Naive thymus-derived CD8-positive, alpha-beta T cell (primary cell): ENCODE measurements around the gene ASTN2. TPM values are rescaled to one million over a fixed set of nuclear protein-coding genes. Genes with fewer than 3 reads are reported as not detected.
"Not testable (repeated sequence)": the region's sequence is repeated elsewhere in the genome, so short reads cannot be mapped to it uniquely, and the experiment has no call there.

ENCODE experiments used
- ATAC-seq, 2 donors: fragments of 150-1000 bp; cut with Tn5 transposase in 1 of 2; sonication (Bioruptor Pico), chemical (Tn5 transposase) in 1 of 2; 1 replicate in 1 of 2; 2 replicates in 1 of 2; pipeline ENCODE4 v1.10.0; 2021; ENCODE audit warnings: mild to moderate bottlenecking in 2 of 2, moderate library complexity in 2 of 2
- POLR2A ChIA-PET: fragments of 350-600 bp; sonication (Branson Sonifier 250); formaldehyde crosslinking; loops from one replicate; lab custom pipeline; 2021; ENCODE audit warnings: antibody characterized with exemption; lab: Charles Lee
- DNase-seq, 10 donors: peaks; one replicate each; pipeline versions ENCODE4 v3.0.0 to v3.0.0-alpha.2; 2020 to 2022
- H3K27ac Mint-ChIP-seq, 10 donors: one replicate each; pipeline ENCODE4 v1.8.0; 2020 to 2022; ENCODE audit warnings: mild to moderate bottlenecking in 10 of 10, mixed read lengths in 10 of 10, moderate library complexity in 4 of 10, inconsistent platforms in 1 of 10
- H3K27me3 Mint-ChIP-seq, 5 donors: one replicate each; pipeline ENCODE4 v1.8.0; 2021 to 2022; ENCODE audit warnings: mixed read lengths in 5 of 5
- H3K36me3 Mint-ChIP-seq, 3 donors: one replicate each; pipeline ENCODE4 v1.8.0; 2020 to 2022; ENCODE audit warnings: mixed read lengths in 3 of 3, mild to moderate bottlenecking in 2 of 3, inconsistent platforms in 1 of 3
- H3K4me1 Mint-ChIP-seq, 4 donors: one replicate each; pipeline ENCODE4 v1.8.0; 2021 to 2022; ENCODE audit warnings: mixed read lengths in 4 of 4
- H3K4me3 Mint-ChIP-seq, 10 donors: one replicate each; pipeline ENCODE4 v1.8.0; 2020 to 2022; ENCODE audit warnings: mild to moderate bottlenecking in 10 of 10, mixed read lengths in 10 of 10, moderate library complexity in 6 of 10, inconsistent platforms in 1 of 10
- H3K9me3 Mint-ChIP-seq, 9 donors: one replicate each; pipeline ENCODE4 v1.8.0; 2020 to 2022; ENCODE audit warnings: mixed read lengths in 9 of 9, mild to moderate bottlenecking in 3 of 9, inconsistent platforms in 1 of 9, moderate library complexity in 1 of 9
- polyA plus RNA-seq, 3 donors: library from polyadenylated mRNA; unstranded; fragments of 300-500 nt; fragmentation: Illumina TruSeq; gene quantifications; one replicate each; pipeline ENCODE4 v1.2.3, GENCODE V29; 2021
- total RNA-seq, 8 experiments: library from RNA in 2 of 8; stranded (reverse) in 2 of 8; gene quantifications; one replicate each; pipeline ENCODE4 v1.2.3 and lab custom pipeline; 2021 to 2026

ASTN2 gene
- total and polyA plus RNA-seq, 5 experiments from 2014 or later: 1.2 to 3.8 (median 3.2) TPM

- Mint-ChIP-seq H3K27ac (no peak overlapping the region), H3K4me1 (no peaks in the 10 kb centered on the region), H3K27me3 (no peaks in the 10 kb centered on the region), H3K4me3 (no peak overlapping the region), H3K36me3 (peaks cover 0 to 37% (median 23%) of the 10 kb centered on the region in 3 donors), H3K9me3 (peaks cover 10 to 32% (median 24%) of the 10 kb centered on the region in 9 donors)
- DNase-seq (no peak), ATAC-seq (no peak)
- POLR2A ChIA-PET: no interaction called here
These were observed 958.3 kb downstream of the ASTN2 start for GRCh38 chr9:116456490-116457088.

DNA sequence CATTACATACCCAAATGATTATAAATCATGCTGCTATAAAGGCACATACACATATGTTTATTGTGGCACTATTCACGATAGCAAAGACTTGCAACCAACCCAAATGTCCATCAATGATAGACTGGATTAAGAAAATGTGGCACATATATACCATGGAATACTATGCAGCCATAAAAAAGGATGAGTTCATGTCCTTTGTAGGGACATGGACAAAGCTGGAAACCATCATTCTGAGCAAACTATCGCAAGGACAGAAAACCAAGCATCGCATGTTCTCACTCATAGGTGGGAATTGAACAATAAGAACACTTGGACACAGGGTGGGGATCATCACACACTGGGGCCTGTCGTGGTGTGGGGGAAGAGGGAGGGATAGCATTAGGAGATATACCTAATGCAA is 960.3 kb downstream of the ASTN2 start:
- H3K27me3 Mint-ChIP-seq, H3K4me1 Mint-ChIP-seq, H3K27ac Mint-ChIP-seq, H3K4me3 Mint-ChIP-seq, ATAC-seq, DNase-seq, POLR2A ChIA-PET: not testable (repeated sequence)
- Mint-ChIP-seq H3K36me3 (peaks cover 0 to 37% (median 23%) of the 10 kb centered on the region in 3 donors), H3K9me3 (peaks cover 10 to 32% (median 22%) of the 10 kb centered on the region in 9 donors)

GRCh38 chr9:116453785-116454184 is 961.1 kb downstream of the ASTN2 start:
- DNase-seq: no peak
- H3K4me1 Mint-ChIP-seq: no peaks in the 10 kb centered on the region
- no peak for ATAC-seq
- POLR2A ChIA-PET: no interaction called here
- no peak overlapping the region for H3K4me3 Mint-ChIP-seq
- no peak overlapping the region for H3K27ac Mint-ChIP-seq
- H3K36me3 Mint-ChIP-seq: peaks cover 0 to 38% (median 23%) of the 10 kb centered on the region in 3 donors
- peaks cover 10 to 32% (median 22%) of the 10 kb centered on the region in 9 donors for H3K9me3 Mint-ChIP-seq
- no peaks in the 10 kb centered on the region for H3K27me3 Mint-ChIP-seq

DNA sequence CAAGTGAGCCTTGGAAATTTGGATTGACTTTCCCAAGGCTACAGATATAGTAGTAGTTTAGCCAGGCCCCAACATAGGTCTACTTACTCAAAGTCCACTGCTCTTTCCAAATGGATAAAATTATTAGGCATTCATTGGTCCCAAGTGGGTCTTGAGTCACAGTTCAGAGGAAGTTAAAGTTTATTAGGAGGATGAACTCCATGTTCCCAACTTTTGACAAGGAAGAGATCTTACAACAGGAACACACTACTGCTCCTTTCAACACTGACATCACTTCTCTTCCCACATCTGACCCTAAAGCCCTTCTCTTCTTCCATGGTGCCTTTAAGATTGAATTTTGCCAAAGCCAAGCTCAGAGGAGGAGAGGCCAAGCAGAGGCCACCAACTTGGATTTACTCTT is 962.2 kb downstream of the ASTN2 start:
- no peak for DNase-seq
- Mint-ChIP-seq H3K4me3 (no peak overlapping the region), H3K36me3 (peaks cover 0 to 34% (median 18%) of the 10 kb centered on the region in 3 donors), H3K27ac (no peak overlapping the region), H3K27me3 (no peaks in the 10 kb centered on the region), H3K9me3 (peaks cover 8 to 26% (median 17%) of the 10 kb centered on the region in 9 donors), H3K4me1 (no peaks in the 10 kb centered on the region)
- ATAC-seq: no peak
- POLR2A ChIA-PET: no interaction called here

DNA sequence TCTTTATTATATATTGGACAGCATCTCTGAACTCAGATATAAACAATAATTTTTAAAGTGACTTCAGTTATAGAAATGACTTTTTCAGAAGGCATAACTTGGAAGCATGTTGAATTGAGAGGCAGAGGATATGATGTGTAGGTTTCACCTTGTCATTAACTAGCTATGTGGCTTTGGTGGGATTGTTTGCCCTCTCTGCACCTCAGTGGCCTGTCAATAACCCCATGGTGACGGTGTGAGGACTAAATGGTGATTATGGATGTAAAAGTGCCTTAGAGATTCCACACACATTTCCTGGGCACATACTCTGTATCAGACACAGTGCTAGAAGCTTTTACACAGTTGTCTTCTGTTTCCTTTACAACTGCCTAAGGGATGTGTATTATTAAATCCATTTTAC is 962.6 kb downstream of the ASTN2 start:
- POLR2A ChIA-PET: no interaction called here
- Mint-ChIP-seq H3K9me3 (peaks cover 5 to 22% (median 14%) of the 10 kb centered on the region in 9 donors), H3K4me3 (no peak overlapping the region), H3K27me3 (no peaks in the 10 kb centered on the region), H3K4me1 (no peaks in the 10 kb centered on the region), H3K27ac (no peak overlapping the region), H3K36me3 (peaks cover 0 to 31% (median 14%) of the 10 kb centered on the region in 3 donors)
- DNase-seq: no peak
- ATAC-seq: no peak

DNA sequence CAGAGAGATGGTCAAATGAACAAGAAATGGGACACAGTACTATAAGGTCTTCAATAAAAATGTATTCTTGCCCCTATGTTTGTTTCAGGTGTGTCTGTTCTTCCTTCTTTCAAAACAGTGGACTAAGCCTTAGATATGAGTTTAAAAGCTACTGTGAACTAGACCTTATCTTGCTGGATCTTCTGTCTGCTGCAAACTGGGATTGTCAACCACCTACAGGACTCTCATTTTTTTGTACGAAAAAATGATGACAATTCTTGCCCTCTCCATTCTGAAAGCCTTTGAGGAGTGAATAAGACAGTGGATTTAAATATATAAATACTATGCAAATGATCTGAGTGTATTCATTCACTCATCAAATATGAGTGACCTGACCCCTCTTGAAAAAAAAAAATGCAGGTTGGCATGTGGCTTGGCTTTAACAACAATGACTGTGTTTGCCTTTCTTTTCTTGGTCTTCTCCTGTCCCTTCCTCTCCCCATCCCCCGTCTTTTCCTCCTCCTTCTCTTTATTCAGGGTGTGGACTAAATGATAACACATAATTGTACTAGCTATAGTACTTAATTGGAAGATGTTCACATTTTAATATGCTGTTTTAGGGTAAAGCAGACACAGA is 963.2 kb downstream of the ASTN2 start:
- POLR2A ChIA-PET: no interaction called here
- no peak overlapping the region for H3K27ac Mint-ChIP-seq
- H3K4me1 Mint-ChIP-seq: no peaks in the 10 kb centered on the region
- H3K9me3 Mint-ChIP-seq: peaks cover under 1 to 16% (median 8%) of the 10 kb centered on the region in 9 donors
- no peak for DNase-seq
- peaks cover 0 to 25% (median 8%) of the 10 kb centered on the region in 3 donors for H3K36me3 Mint-ChIP-seq
- ATAC-seq: no peak
- no peak overlapping the region for H3K4me3 Mint-ChIP-seq
- no peaks in the 10 kb centered on the region for H3K27me3 Mint-ChIP-seq

- peaks cover 0 to 5% (median 0%) of the 10 kb centered on the region in 9 donors for H3K9me3 Mint-ChIP-seq
- ATAC-seq: no peak
These were observed 964.3 kb downstream of the ASTN2 start for GRCh38 chr9:116450378-116451139.

DNA sequence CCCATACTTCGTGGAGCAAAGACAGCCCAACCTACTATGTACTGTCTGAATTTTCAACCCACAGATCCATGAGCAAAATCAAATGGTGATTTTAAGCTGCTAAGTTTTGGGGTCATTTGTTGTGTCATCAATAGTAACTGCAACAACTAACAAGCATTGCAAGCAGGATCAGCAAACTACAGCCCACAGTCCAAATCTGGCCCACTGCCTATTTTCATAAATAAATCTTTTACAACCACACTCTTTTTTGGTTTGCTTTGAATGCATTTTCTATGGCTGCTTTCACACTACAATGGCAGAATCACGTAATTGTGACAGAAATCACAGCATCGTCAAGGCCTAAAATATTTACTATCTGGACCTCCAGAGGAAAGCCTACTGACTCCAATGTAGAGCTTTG is 964.9 kb downstream of the ASTN2 start:
- DNase-seq (no peak), ATAC-seq (no peak)
- POLR2A ChIA-PET: no interaction called here
- no peak overlapping the region for H3K4me3 Mint-ChIP-seq
- no peak overlapping the region for H3K27ac Mint-ChIP-seq
- no peaks in the 10 kb centered on the region for H3K27me3 Mint-ChIP-seq
- peaks cover 0 to 4% (median 0%) of the 10 kb centered on the region in 9 donors for H3K9me3 Mint-ChIP-seq
- H3K36me3 Mint-ChIP-seq: peaks cover 0 to 28% (median 0%) of the 10 kb centered on the region in 3 donors
- no peaks in the 10 kb centered on the region for H3K4me1 Mint-ChIP-seq

More at GRCh38 chr9:116450378-116451139, 964.3 kb downstream of the ASTN2 start:
- no peak overlapping the region for H3K4me3 Mint-ChIP-seq
- peaks cover 0 to 24% (median 0%) of the 10 kb centered on the region in 3 donors for H3K36me3 Mint-ChIP-seq
- no peaks in the 10 kb centered on the region for H3K27me3 Mint-ChIP-seq
- DNase-seq: no peak
- H3K4me1 Mint-ChIP-seq: no peaks in the 10 kb centered on the region
- POLR2A ChIA-PET: no interaction called here
- no peak overlapping the region for H3K27ac Mint-ChIP-seq

DNA sequence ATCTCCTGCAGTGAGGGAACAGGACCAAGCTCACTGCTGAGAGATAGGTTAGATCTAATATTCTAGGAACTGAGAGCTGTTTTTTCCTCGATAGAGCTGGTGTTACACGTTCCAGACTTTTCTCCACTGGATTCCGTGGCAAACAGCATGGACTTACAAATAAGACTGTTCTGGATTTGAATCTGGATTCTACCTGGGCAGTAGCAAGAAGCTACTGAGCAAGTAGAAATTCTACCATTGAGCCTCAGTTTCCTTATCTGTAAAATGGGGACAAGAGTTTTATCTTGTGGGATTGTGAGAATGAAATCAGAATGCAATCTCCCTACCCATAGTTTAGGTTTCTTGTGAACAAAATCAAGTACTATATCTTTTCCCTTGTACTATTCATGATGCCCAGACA is 966.4 kb downstream of the ASTN2 start:
- ATAC-seq (no peak), DNase-seq (no peak)
- Mint-ChIP-seq H3K36me3 (peaks cover 0 to 21% (median 0%) of the 10 kb centered on the region in 3 donors), H3K9me3 (no peaks in the 10 kb centered on the region), H3K27ac (no peak overlapping the region), H3K27me3 (no peaks in the 10 kb centered on the region), H3K4me3 (no peak overlapping the region), H3K4me1 (no peaks in the 10 kb centered on the region)
- POLR2A ChIA-PET: no interaction called here

DNA sequence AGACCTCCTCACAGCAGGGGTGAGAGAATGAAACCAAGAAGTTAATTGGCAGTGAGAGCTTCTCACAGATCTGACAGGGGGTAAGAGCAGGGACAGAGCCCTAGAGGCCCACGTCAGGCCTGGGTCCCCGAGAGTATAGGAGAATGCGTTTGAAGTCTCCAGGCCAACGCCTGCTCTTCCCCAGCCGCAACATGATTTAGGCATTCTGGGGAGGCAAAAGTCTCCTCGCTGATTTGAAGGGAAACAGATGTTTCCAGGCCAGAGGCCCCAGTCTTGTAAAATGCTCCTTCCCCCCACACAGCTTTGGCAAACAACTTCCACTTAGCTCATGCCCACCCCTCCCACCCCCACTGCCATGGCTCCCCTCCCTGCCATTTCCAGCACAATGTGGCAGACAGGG is 966.9 kb downstream of the ASTN2 start:
- no peak overlapping the region for H3K27ac Mint-ChIP-seq
- no peaks in the 10 kb centered on the region for H3K9me3 Mint-ChIP-seq
- ATAC-seq: no peak
- H3K27me3 Mint-ChIP-seq: no peaks in the 10 kb centered on the region
- H3K4me3 Mint-ChIP-seq: no peak overlapping the region
- DNase-seq: no peak
- peaks cover 0 to 22% (median 0%) of the 10 kb centered on the region in 3 donors for H3K36me3 Mint-ChIP-seq
- POLR2A ChIA-PET: no interaction called here
- H3K4me1 Mint-ChIP-seq: no peaks in the 10 kb centered on the region

DNA sequence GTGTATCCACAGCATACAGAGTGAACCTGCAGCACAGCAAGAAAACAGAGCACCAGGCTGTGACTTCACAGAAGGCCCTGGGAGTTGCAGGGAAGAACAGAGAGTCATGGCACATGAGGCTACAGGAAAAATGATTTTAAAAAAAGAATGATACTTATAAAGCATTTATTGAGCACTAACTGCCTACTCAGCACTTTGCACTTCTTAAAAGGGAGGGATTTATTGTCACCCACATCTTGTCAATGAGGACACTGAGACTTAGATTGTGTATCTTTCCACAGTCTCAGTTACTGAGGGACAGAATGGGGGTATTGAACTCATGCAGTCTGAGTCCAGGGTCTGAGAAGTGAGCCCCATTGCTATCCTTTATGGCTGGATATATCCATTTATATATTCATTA is 972.3 kb downstream of the ASTN2 start:
- DNase-seq (no peak), ATAC-seq (no peak)
- Mint-ChIP-seq H3K4me3 (no peak overlapping the region), H3K4me1 (no peaks in the 10 kb centered on the region), H3K27me3 (no peaks in the 10 kb centered on the region), H3K36me3 (peaks cover 40 to 67% (median 40%) of the 10 kb centered on the region in 3 donors), H3K9me3 (peaks cover 0 to 6% (median 0%) of the 10 kb centered on the region in 9 donors), H3K27ac (no peak overlapping the region)
- POLR2A ChIA-PET: no interaction called here

DNA sequence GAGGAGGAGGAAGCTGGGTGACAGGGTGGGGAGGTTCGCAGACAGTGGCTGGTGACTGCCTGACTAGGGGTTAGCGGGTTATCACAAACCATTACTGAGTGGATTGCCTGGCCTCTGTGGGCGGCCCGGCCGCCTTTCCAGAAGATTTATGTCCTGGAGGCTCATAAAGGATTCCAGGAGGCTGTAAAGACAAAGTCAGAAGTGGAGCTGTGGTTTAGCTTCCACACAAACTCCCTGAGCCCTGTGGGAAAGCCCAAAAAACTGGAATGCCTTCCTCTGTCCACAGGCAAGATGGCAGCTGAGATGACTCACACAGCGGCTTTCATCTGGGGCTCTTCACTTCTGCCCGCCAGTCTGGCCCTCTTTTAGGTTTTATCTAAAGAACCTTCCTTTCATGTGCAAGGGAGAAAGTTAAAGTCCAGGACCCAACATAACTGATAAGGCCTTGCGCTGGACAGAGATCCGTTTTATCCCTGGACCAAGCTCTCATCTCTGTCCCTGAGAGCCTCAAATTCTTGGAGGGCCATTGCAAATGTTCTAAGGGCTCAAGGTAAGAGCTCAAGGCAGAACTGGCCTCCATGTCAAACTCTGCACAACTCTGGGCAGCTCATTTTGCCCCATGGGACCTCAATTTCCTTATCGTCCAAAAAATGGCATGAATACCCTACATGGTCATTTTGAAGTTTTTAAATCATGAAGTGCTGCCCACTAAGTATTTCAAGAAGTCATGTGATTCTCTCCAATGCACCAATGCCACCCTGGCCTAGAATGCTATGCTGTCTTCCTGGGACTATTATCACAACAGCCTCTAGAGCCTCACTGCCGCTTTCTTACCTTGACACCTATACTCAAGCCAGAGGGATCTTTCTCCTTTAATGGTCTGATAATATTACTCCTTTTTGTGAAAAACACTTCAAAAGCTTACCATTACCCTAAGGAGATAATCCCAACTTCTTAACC is 977.2 kb downstream of the ASTN2 start:
- DNase-seq (no peak), ATAC-seq (no peak)
- POLR2A ChIA-PET: no interaction called here
- peaks cover 41 to 70% (median 47%) of the 10 kb centered on the region in 3 donors for H3K36me3 Mint-ChIP-seq
- H3K9me3 Mint-ChIP-seq: peaks cover 0 to 6% (median 2%) of the 10 kb centered on the region in 9 donors
- no peaks in the 10 kb centered on the region for H3K4me1 Mint-ChIP-seq
- no peaks in the 10 kb centered on the region for H3K27me3 Mint-ChIP-seq
- H3K4me3 Mint-ChIP-seq: no peak overlapping the region
- no peak overlapping the region for H3K27ac Mint-ChIP-seq
